ENCODE data around the gene TOX3. TPM values are rescaled to one million over a fixed set of nuclear protein-coding genes. Genes with fewer than 3 reads are reported as not detected.

TOX3 gene
- total and polyA plus RNA-seq, 10 of the 15 experiments (the other 5 are each of a cell fraction or from before 2014, with no cell fraction given) = not detected

DNA sequence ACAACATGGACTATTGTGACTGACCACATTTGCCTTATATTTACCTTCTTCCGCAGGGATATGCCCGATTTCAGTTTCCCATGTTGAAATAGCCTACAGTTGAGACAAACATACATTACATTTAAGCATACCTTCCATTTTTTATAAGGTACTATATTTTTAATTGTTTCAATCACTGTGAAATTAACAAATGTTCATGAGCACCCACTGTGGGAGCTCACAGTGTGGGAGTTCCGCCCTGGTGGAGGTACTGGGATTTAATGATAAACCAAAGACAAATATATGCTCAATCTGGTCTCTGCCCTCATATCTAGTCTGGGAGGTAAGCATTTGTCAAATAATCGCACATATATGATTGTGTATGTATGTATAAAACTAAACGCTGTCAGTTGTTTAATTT, 15.8 kb upstream of the TOX3 start (continued):
- TF ChIP-seq, protein P1, sequence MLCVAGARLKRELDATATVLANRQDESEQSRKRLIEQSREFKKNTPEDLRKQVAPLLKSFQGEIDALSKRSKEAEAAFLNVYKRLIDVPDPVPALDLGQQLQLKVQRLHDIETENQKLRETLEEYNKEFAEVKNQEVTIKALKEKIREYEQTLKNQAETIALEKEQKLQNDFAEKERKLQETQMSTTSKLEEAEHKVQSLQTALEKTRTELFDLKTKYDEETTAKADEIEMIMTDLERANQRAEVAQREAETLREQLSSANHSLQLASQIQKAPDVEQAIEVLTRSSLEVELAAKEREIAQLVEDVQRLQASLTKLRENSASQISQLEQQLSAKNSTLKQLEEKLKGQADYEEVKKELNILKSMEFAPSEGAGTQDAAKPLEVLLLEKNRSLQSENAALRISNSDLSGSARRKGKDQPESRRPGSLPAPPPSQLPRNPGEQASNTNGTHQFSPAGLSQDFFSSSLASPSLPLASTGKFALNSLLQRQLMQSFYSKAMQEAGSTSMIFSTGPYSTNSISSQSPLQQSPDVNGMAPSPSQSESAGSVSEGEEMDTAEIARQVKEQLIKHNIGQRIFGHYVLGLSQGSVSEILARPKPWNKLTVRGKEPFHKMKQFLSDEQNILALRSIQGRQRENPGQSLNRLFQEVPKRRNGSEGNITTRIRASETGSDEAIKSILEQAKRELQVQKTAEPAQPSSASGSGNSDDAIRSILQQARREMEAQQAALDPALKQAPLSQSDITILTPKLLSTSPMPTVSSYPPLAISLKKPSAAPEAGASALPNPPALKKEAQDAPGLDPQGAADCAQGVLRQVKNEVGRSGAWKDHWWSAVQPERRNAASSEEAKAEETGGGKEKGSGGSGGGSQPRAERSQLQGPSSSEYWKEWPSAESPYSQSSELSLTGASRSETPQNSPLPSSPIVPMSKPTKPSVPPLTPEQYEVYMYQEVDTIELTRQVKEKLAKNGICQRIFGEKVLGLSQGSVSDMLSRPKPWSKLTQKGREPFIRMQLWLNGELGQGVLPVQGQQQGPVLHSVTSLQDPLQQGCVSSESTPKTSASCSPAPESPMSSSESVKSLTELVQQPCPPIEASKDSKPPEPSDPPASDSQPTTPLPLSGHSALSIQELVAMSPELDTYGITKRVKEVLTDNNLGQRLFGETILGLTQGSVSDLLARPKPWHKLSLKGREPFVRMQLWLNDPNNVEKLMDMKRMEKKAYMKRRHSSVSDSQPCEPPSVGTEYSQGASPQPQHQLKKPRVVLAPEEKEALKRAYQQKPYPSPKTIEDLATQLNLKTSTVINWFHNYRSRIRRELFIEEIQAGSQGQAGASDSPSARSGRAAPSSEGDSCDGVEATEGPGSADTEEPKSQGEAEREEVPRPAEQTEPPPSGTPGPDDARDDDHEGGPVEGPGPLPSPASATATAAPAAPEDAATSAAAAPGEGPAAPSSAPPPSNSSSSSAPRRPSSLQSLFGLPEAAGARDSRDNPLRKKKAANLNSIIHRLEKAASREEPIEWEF (IDR thresholded peaks at IDR 0.05; ENCODE audit: insufficient replicate concordance, low read depth, low read length) = no peak
- TF ChIP-seq KAT2A (conservative IDR thresholded peaks at IDR 0.05; ENCODE audit: control insufficient read depth, low read depth, low read length) (no peak), NFYA (IDR thresholded peaks at IDR 0.05; ENCODE audit: borderline replicate concordance, low read depth, low read length) (no peak), BRCA1 (IDR thresholded peaks at IDR 0.05; ENCODE audit: low read depth, low read length) (no peak)

DNA sequence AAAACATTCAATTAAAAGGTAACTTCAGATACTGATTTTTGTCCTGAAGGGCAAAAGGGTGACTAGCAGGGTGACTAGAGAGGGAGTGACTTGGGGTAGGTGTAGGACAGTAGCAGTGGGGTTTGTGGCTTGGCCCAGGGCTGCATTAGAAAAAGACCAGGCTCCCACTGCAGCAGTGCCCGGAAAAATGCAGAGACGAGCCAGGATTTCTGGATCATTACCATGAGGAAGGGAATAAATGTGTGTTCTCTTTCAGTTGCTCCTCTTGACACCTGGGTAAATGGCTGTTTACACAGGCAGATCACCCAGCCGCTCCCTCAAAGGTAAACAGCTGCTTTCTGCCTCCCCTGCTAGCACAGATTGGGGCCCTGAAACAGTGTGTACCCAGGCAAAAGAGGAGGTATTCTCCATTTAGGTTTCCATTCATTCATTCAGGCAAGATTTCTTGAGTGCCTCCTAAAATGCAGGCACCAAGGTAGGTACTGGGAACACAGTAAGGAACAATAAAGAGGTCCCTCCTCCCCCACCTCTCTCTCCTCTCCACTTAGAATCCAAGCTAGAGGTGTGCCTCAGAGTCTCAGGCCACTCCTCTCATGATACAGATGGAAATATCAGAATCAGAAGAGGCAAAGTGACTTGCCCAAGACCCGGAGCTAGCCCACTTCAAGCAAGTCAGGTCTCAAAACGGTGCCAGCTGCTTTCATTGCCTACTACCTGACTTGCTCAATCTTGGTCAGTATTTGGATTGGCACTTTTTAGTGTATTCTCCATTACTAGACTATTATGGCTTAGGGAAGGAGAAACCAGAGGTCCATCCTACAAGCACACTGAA, 15.2 kb upstream of the TOX3 start:
- H3K9me3 ChIP-seq (replicated peaks; ENCODE audit: control insufficient read depth, insufficient read depth, low read length) = no peaks in the 10 kb centered on the region
- in situ Hi-C loops (cut with MboI) (no loop called here), intact Hi-C loops (cut with micrococcal nuclease; ENCODE audit: unreplicated experiment) (no loop called here)
- no peaks in the 10 kb centered on the region for H3K4me1 ChIP-seq (ENCODE audit: control insufficient read depth, insufficient read depth, low read length)
- BruUV-seq (replicated peaks) = no TSS peak
- no peaks in the 10 kb centered on the region for H3K27me3 ChIP-seq (replicated peaks in 1 of 2; ENCODE audit: control insufficient read depth in 2 of 2, insufficient read depth in 2 of 2, low read length in 1 of 2)
- FAIRE-seq (no peak), DNase-seq (ENCODE audit: low read depth, low spot score) (no peak), ATAC-seq (no peak)
- H3K79me2 ChIP-seq (ENCODE audit: control insufficient read depth, insufficient read depth, low read length) = no peaks in the 10 kb centered on the region
- H3K4me2 ChIP-seq (ENCODE audit: control insufficient read depth, insufficient read depth) = no peak overlapping the region
- H2AFZ ChIP-seq (ENCODE audit: control insufficient read depth, low read depth, low read length) = no peak overlapping the region
- 10% methylated on average over 5 of the region's 5 CpGs for WGBS (ENCODE audit: insufficient coverage, insufficient replicate concordance, low lambda C conversion rate, missing lambda C conversion rate)
- no peaks in the 10 kb centered on the region for H3K36me3 ChIP-seq (ENCODE audit: control insufficient read depth in 2 of 2, insufficient read depth in 2 of 2, low read length in 1 of 2)
- CTCF ChIA-PET = no interaction called here
- no peaks in the 10 kb centered on the region for H4K20me1 ChIP-seq (ENCODE audit: control insufficient read depth, insufficient read depth)
- RAD21 ChIA-PET (ENCODE audit: unreplicated experiment) = no interaction called here
- no peak overlapping the region for H3K27ac ChIP-seq (ENCODE audit: control insufficient read depth, insufficient read depth)
- POLR2A ChIA-PET = no interaction called here
- H3K9ac ChIP-seq (ENCODE audit: control insufficient read depth, insufficient read depth, low read length) = no peak overlapping the region
- SMC1A ChIA-PET (ENCODE audit: uncharacterized antibody, unreplicated experiment) = no interaction called here
- no peak overlapping the region for H3K4me3 ChIP-seq
- TF ChIP-seq LARP7 (IDR thresholded peaks at IDR 0.05) = no peak
- no peak for TF ChIP-seq CBX5 (IDR thresholded peaks at IDR 0.05; ENCODE audit: low read depth)
- no peak for TF ChIP-seq RB1 (IDR thresholded peaks at IDR 0.05; ENCODE audit: borderline replicate concordance)
- TF ChIP-seq RCOR1 (conservative IDR thresholded peaks at IDR 0.05; ENCODE audit: low read depth, low read length) = no peak
- TF ChIP-seq, protein P2, sequence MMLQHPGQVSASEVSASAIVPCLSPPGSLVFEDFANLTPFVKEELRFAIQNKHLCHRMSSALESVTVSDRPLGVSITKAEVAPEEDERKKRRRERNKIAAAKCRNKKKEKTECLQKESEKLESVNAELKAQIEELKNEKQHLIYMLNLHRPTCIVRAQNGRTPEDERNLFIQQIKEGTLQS (IDR thresholded peaks at IDR 0.05; ENCODE audit: borderline replicate concordance, extremely low read depth, low read depth, low read length) = no peak
- TF ChIP-seq, protein P3, sequence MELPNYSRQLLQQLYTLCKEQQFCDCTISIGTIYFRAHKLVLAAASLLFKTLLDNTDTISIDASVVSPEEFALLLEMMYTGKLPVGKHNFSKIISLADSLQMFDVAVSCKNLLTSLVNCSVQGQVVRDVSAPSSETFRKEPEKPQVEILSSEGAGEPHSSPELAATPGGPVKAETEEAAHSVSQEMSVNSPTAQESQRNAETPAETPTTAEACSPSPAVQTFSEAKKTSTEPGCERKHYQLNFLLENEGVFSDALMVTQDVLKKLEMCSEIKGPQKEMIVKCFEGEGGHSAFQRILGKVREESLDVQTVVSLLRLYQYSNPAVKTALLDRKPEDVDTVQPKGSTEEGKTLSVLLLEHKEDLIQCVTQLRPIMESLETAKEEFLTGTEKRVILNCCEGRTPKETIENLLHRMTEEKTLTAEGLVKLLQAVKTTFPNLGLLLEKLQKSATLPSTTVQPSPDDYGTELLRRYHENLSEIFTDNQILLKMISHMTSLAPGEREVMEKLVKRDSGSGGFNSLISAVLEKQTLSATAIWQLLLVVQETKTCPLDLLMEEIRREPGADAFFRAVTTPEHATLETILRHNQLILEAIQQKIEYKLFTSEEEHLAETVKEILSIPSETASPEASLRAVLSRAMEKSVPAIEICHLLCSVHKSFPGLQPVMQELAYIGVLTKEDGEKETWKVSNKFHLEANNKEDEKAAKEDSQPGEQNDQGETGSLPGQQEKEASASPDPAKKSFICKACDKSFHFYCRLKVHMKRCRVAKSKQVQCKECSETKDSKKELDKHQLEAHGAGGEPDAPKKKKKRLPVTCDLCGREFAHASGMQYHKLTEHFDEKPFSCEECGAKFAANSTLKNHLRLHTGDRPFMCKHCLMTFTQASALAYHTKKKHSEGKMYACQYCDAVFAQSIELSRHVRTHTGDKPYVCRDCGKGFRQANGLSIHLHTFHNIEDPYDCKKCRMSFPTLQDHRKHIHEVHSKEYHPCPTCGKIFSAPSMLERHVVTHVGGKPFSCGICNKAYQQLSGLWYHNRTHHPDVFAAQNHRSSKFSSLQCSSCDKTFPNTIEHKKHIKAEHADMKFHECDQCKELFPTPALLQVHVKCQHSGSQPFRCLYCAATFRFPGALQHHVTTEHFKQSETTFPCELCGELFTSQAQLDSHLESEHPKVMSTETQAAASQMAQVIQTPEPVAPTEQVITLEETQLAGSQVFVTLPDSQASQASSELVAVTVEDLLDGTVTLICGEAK (IDR thresholded peaks at IDR 0.05; ENCODE audit: borderline replicate concordance) = no peak
